ENCODE data around the gene FASTK. TPM values are rescaled to one million over a fixed set of nuclear protein-coding genes. Genes with fewer than 3 reads are reported as not detected.

Gene FASTK
- total RNA-seq, 1 donor from 2014 or later, result 55.3 TPM

DNA sequence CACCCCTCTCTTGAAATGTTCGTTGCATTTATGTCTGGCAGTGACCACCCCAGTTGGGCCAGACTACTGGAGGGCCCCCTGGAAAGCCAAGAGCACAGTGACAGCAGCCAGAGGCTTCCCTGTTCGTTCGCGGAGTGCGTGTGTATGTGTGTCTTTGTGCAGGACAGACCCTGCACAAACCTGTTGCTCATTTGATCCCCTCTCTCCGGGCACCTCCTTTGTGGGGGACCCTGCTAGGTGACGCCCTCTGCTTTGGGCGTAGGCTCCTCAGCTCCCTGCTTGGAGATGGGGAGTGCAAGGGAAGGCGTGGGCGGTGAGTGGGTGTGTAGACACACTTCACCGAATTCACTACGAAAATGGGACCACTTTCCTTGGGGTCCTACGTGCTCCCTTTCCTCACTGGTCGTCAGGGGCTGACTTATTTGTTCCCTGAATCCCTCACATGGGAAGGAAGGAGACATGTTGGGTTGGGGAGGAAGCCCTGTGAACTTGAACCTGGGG, 44.3 kb upstream of the FASTK start:
- Histone ChIP-seq H3K9me3 (ENCODE audit: control insufficient read depth in 3 of 3, low read length in 3 of 3) (no peaks in the 10 kb centered on the region), H3K4me3 (ENCODE audit: low read length in 3 of 3) (peak overlapping the region; percentile 57 to 65 (median 63)), H3K27me3 (ENCODE audit: control insufficient read depth in 3 of 3, insufficient read depth in 3 of 3, low read length in 3 of 3) (no peaks in the 10 kb centered on the region), H3K27ac (ENCODE audit: low read depth, low read length) (no peak overlapping the region), H3K36me3 (ENCODE audit: control insufficient read depth in 3 of 3, insufficient read depth in 3 of 3, low read length in 3 of 3) (peaks cover 28 to 33% (median 28%) of the 10 kb centered on the region in 3 donors), H3K9ac (ENCODE audit: low read depth in 1 of 3, low read length in 3 of 3) (peak overlapping the region in 1 of 3 donors; percentile 60), H3K4me1 (ENCODE audit: control insufficient read depth in 3 of 3, insufficient read depth in 3 of 3, low read length in 3 of 3) (peaks cover 10 to 23% (median 21%) of the 10 kb centered on the region in 3 donors)

DNA sequence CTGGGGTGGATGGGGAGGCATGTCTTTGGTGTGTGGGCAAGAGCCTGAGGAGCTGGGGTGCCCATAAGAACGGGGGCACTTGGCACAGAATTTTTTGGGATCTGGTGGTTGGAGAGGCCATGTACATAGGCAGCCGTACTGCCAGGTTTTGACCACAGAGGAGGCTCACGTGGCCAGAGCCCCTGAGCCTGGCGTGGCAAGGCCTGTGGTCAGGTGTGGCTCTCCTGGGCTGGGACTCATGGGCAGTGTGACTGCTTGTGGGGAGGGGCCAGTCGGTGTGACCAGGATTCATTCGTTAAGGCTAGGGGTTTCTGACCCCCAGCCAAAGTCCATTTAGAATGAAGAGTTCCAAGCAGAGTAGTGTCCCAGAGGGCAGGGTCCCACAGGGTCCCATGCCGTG, 43.9 kb upstream of the FASTK start:
- Histone ChIP-seq H3K27ac (ENCODE audit: low read depth, low read length) (no peak overlapping the region), H3K36me3 (ENCODE audit: control insufficient read depth in 3 of 3, insufficient read depth in 3 of 3, low read length in 3 of 3) (peaks cover 25 to 32% (median 30%) of the 10 kb centered on the region in 3 donors), H3K4me1 (ENCODE audit: control insufficient read depth in 3 of 3, insufficient read depth in 3 of 3, low read length in 3 of 3) (peaks cover 10 to 23% (median 21%) of the 10 kb centered on the region in 3 donors), H3K4me3 (ENCODE audit: low read length in 3 of 3) (no peak overlapping the region), H3K9me3 (ENCODE audit: control insufficient read depth in 3 of 3, low read length in 3 of 3) (no peaks in the 10 kb centered on the region), H3K9ac (ENCODE audit: low read depth in 1 of 3, low read length in 3 of 3) (no peak overlapping the region), H3K27me3 (ENCODE audit: control insufficient read depth in 3 of 3, insufficient read depth in 3 of 3, low read length in 3 of 3) (no peaks in the 10 kb centered on the region)

DNA sequence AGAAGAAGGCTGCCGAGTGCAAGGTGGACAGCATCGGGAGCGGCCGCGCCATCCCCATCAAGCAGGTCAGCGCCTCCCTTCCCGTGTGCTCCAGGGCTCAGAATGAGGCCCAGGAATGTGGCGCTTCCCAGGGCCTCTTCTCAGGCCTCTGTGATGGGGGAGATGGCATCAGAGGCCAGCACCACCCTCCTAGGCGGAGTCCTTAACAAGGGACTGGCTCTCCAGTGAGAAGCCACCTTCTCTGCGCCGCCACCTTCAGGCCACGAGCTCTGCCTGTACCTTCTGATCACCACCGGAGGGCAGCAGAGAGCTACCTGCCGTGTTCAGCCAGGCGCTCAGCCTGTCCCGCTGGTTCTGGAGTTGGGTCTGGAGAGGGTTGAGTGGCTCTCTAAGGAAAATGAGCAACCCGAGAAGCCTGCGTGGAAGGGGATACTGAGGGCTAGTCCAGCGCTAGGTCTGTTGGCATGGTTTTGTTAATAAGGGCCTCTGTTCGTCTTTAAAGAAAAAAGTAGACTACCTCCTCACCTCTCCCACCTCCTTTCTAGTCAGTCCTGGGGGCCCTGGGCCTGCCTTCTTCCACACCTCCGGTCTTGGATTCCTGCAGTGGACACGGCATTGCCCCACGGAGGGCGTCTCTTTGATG, 43.3 kb upstream of the FASTK start:
- Histone ChIP-seq H3K4me3 (ENCODE audit: low read length in 3 of 3) (no peak overlapping the region), H3K9me3 (ENCODE audit: control insufficient read depth in 3 of 3, low read length in 3 of 3) (no peaks in the 10 kb centered on the region), H3K4me1 (ENCODE audit: control insufficient read depth in 3 of 3, insufficient read depth in 3 of 3, low read length in 3 of 3) (peaks cover 10 to 23% (median 21%) of the 10 kb centered on the region in 3 donors), H3K27ac (ENCODE audit: low read depth, low read length) (no peak overlapping the region), H3K36me3 (ENCODE audit: control insufficient read depth in 3 of 3, insufficient read depth in 3 of 3, low read length in 3 of 3) (peaks cover 30 to 37% (median 35%) of the 10 kb centered on the region in 3 donors), H3K9ac (ENCODE audit: low read depth in 1 of 3, low read length in 3 of 3) (no peak overlapping the region), H3K27me3 (ENCODE audit: control insufficient read depth in 3 of 3, insufficient read depth in 3 of 3, low read length in 3 of 3) (no peaks in the 10 kb centered on the region)

DNA sequence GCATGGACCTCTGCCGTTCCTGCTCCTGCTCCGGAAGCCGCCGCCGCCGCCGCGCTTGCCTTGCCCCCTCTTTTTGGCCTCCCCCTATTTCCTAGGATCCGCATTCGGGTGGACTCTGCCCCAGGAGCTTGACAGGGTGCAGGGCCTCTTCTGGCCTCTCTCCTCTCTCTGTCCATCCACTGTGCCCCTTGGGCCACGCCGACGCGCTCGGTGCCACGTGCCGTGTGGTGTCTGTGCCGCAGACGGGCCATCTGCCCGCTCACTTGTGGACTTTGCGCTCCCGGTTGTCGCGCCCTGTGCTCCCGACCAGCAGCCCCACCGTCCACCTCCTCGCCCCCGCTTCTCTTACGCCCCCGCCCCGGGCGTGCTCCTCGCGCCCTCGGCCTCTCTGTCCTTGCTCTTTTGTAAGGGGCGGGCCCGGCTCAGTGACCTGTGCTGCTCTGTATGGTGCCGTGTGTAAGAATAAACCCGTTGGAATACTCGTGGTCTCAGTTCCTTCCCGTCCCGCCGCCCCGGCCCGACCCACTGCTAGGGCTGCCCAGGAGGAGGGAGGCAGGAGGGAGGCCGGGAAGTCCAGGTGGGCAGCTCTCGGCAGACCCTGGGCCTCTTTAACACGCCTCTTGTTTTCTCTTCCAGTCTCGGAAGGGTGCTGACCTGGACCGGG, 42.7 kb upstream of the FASTK start:
- H3K4me3 ChIP-seq (ENCODE audit: low read length in 3 of 3), result no peak overlapping the region
- peaks cover 10 to 23% (median 21%) of the 10 kb centered on the region in 3 donors for H3K4me1 ChIP-seq (ENCODE audit: control insufficient read depth in 3 of 3, insufficient read depth in 3 of 3, low read length in 3 of 3)
- H3K9ac ChIP-seq (ENCODE audit: low read depth in 1 of 3, low read length in 3 of 3), result no peak overlapping the region
- no peaks in the 10 kb centered on the region for H3K27me3 ChIP-seq (ENCODE audit: control insufficient read depth in 3 of 3, insufficient read depth in 3 of 3, low read length in 3 of 3)
- H3K9me3 ChIP-seq (ENCODE audit: control insufficient read depth in 3 of 3, low read length in 3 of 3), result no peaks in the 10 kb centered on the region
- H3K36me3 ChIP-seq (ENCODE audit: control insufficient read depth in 3 of 3, insufficient read depth in 3 of 3, low read length in 3 of 3), result peaks cover 30 to 41% (median 39%) of the 10 kb centered on the region in 3 donors
- H3K27ac ChIP-seq (ENCODE audit: low read depth, low read length), result no peak overlapping the region

DNA sequence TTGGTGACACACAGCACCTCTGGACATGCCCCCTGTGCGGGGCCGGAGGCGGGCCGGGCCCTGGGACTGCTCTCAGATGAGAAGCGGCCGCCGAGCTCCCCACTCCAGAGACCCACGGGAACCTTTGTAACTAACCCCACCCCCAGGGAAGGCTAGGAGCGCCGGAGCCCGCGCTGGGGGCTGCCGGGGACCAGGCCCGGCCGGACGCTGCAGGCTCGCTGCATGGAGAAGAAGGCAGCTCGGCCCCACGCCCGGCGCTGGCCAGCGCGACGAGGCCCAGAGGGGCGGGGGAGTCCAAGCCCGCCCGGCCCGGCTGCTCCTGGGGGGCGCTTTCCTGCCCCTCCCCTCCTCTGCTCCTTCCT, 42.2 kb upstream of the FASTK start:
- no peaks in the 10 kb centered on the region for H3K27me3 ChIP-seq (ENCODE audit: control insufficient read depth in 3 of 3, insufficient read depth in 3 of 3, low read length in 3 of 3)
- no peak overlapping the region for H3K27ac ChIP-seq (ENCODE audit: low read depth, low read length)
- H3K4me3 ChIP-seq (ENCODE audit: low read length in 3 of 3), result no peak overlapping the region
- H3K9me3 ChIP-seq (ENCODE audit: control insufficient read depth in 3 of 3, low read length in 3 of 3), result no peaks in the 10 kb centered on the region
- H3K4me1 ChIP-seq (ENCODE audit: control insufficient read depth in 3 of 3, insufficient read depth in 3 of 3, low read length in 3 of 3), result peaks cover 10 to 23% (median 21%) of the 10 kb centered on the region in 3 donors
- H3K36me3 ChIP-seq (ENCODE audit: control insufficient read depth in 3 of 3, insufficient read depth in 3 of 3, low read length in 3 of 3), result peaks cover 30 to 42% (median 39%) of the 10 kb centered on the region in 3 donors
- H3K9ac ChIP-seq (ENCODE audit: low read depth in 1 of 3, low read length in 3 of 3), result no peak overlapping the region

DNA sequence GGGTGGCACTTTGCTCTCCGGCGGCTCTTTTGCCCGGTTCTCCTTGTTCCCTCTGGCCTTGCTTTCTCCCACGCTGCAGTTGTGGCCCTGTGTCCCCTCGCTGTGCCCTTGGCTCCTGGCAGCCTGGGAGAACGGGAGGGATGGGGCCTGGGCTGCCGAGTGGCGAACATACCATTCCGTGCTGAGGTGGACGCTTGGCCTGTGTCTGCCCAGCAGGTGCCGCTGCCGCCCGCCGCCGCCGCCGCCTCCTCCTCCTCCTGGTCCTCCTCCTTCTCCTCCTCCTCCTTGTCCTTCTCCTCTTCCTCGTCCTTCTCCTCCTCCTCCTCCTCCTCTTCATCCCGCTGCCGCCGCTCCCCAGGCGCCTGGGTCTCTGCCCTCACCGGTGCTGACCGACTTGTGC, 41.7 kb upstream of the FASTK start:
- no peaks in the 10 kb centered on the region for H3K27me3 ChIP-seq (ENCODE audit: control insufficient read depth in 3 of 3, insufficient read depth in 3 of 3, low read length in 3 of 3)
- H3K9ac ChIP-seq (ENCODE audit: low read depth in 1 of 3, low read length in 3 of 3), result no peak overlapping the region
- H3K27ac ChIP-seq (ENCODE audit: low read depth, low read length), result no peak overlapping the region
- peaks cover 35 to 46% (median 39%) of the 10 kb centered on the region in 3 donors for H3K36me3 ChIP-seq (ENCODE audit: control insufficient read depth in 3 of 3, insufficient read depth in 3 of 3, low read length in 3 of 3)
- H3K4me1 ChIP-seq (ENCODE audit: control insufficient read depth in 3 of 3, insufficient read depth in 3 of 3, low read length in 3 of 3), result peaks cover 10 to 23% (median 21%) of the 10 kb centered on the region in 3 donors
- no peak overlapping the region for H3K4me3 ChIP-seq (ENCODE audit: low read length in 3 of 3)
- H3K9me3 ChIP-seq (ENCODE audit: control insufficient read depth in 3 of 3, low read length in 3 of 3), result no peaks in the 10 kb centered on the region

DNA sequence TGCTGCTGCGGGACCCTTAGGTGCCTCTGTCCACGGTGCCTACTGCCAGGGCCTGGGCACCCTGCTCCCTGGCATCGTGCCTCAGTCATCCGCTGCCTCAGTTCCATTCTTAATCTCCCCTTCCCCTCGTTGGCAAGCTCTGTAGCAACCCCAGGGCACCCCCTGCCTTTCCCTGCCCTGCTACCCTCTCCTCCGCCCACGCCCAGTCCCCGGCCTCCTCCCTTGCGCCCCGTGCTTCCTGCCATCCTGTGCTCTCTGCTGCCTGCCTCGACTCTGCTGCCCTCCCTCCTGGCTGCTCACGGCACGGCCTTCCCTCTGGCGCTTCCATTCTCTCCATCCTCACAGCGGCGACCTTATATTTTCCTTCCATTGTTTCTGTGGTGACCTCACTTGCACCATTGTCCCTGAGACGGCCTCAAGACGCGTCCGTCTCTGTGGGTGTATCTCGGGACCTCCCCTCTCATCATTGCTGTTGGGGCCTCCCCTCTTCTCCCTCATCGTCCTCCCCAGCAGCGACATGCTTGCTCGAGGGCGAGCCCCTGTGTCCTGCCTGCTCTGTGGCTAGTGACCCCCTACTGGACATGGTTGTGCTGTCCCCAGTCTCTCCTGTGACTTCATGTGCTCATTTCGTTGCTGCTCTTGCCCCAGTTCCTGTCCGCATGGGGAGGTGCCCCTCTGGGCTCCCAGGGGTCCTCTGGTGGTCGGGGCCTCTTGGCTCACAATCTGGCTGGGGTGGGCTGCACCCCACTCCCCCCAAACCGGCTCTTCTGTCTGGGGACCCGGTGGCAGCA, 41.0 kb upstream of the FASTK start:
- H3K9ac ChIP-seq (ENCODE audit: low read depth in 1 of 3, low read length in 3 of 3), result no peak overlapping the region
- H3K27me3 ChIP-seq (ENCODE audit: control insufficient read depth in 3 of 3, insufficient read depth in 3 of 3, low read length in 3 of 3), result no peaks in the 10 kb centered on the region
- peaks cover 10 to 21% (median 19%) of the 10 kb centered on the region in 3 donors for H3K4me1 ChIP-seq (ENCODE audit: control insufficient read depth in 3 of 3, insufficient read depth in 3 of 3, low read length in 3 of 3)
- no peak overlapping the region for H3K27ac ChIP-seq (ENCODE audit: low read depth, low read length)
- peaks cover 35 to 46% (median 39%) of the 10 kb centered on the region in 3 donors for H3K36me3 ChIP-seq (ENCODE audit: control insufficient read depth in 3 of 3, insufficient read depth in 3 of 3, low read length in 3 of 3)
- no peak overlapping the region for H3K4me3 ChIP-seq (ENCODE audit: low read length in 3 of 3)
- H3K9me3 ChIP-seq (ENCODE audit: control insufficient read depth in 3 of 3, low read length in 3 of 3), result no peaks in the 10 kb centered on the region

DNA sequence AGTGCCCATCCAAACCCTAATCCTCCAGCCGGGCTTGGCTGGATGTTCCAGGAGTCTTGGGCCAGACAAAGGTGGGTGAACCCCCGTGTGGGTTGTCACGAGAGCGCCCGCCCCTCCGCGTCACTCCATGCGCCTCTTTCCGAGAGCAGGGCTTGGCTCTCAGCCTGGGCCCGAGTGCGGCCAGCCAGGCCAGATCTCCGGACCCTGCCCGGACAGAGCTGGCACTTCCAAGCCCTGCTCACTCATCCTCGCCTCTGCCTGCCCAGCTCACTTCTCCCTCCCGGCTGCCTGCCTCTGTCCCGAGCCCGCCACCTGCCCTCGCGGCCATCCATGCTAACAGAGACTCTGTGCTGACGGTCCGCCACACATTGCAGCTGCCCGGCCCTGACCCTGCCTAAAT, 40.3 kb upstream of the FASTK start:
- peaks cover 35 to 46% (median 39%) of the 10 kb centered on the region in 3 donors for H3K36me3 ChIP-seq (ENCODE audit: control insufficient read depth in 3 of 3, insufficient read depth in 3 of 3, low read length in 3 of 3)
- no peak overlapping the region for H3K27ac ChIP-seq (ENCODE audit: low read depth, low read length)
- H3K27me3 ChIP-seq (ENCODE audit: control insufficient read depth in 3 of 3, insufficient read depth in 3 of 3, low read length in 3 of 3), result no peaks in the 10 kb centered on the region
- no peak overlapping the region for H3K4me3 ChIP-seq (ENCODE audit: low read length in 3 of 3)
- H3K9me3 ChIP-seq (ENCODE audit: control insufficient read depth in 3 of 3, low read length in 3 of 3), result no peaks in the 10 kb centered on the region
- no peak overlapping the region for H3K9ac ChIP-seq (ENCODE audit: low read depth in 1 of 3, low read length in 3 of 3)
- H3K4me1 ChIP-seq (ENCODE audit: control insufficient read depth in 3 of 3, insufficient read depth in 3 of 3, low read length in 3 of 3), result peaks cover 10 to 18% (median 15%) of the 10 kb centered on the region in 3 donors

DNA sequence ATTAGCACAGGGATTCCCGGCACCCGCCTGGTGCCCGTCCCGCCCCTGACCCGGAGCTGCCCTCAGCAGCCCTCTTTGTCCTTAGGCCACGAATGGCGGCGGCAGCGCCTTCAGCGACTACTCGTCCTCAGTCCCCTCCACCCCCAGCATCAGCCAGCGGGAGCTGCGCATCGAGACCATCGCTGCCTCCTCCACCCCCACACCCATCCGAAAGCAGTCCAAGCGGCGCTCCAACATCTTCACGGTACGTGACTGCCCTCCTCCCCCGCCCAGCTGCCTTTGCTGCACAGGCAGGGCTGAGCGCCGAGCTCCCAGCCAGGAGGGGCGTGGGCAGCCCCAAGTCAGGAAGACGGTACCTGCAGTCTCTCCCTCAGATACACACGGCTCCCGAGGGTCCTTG, 39.3 kb upstream of the FASTK start:
- Histone ChIP-seq H3K4me3 (ENCODE audit: low read length in 3 of 3) (no peak overlapping the region), H3K9ac (ENCODE audit: low read depth in 1 of 3, low read length in 3 of 3) (no peak overlapping the region), H3K9me3 (ENCODE audit: control insufficient read depth in 3 of 3, low read length in 3 of 3) (no peaks in the 10 kb centered on the region), H3K27me3 (ENCODE audit: control insufficient read depth in 3 of 3, insufficient read depth in 3 of 3, low read length in 3 of 3) (no peaks in the 10 kb centered on the region), H3K4me1 (ENCODE audit: control insufficient read depth in 3 of 3, insufficient read depth in 3 of 3, low read length in 3 of 3) (peaks cover 3 to 10% (median 6%) of the 10 kb centered on the region in 3 donors), H3K27ac (ENCODE audit: low read depth, low read length) (no peak overlapping the region), H3K36me3 (ENCODE audit: control insufficient read depth in 3 of 3, insufficient read depth in 3 of 3, low read length in 3 of 3) (peaks cover 35 to 44% (median 39%) of the 10 kb centered on the region in 3 donors)
